ENCODE data around the gene CYP2U1.

- TF ChIP-seq CTCF (IDR thresholded peaks at IDR 0.05) (no peak), POLR2A (IDR thresholded peaks at IDR 0.05) (no peak), POLR2AphosphoS5 (IDR thresholded peaks at IDR 0.05) (no peak)
Measured at GRCh38 chr4:107915220-107915619, 16.1 kb upstream of the CYP2U1 start.

Data from transverse colon (tissue), 4 donors.